A549 (cell line): ENCODE data around the gene MSL2.

Experiments used
- RAD21 ChIP-seq, 2 experiments: fragments of >200 bp in 1 of 2; sonication (Bioruptor Twin) in 1 of 2; formaldehyde crosslinking in 1 of 2; IDR thresholded peaks in 1 of 2; conservative IDR thresholded peaks in 1 of 2; 2 replicates in 1 of 2; 3 replicates in 1 of 2; pipeline ENCODE4 v1.6.1; 2012 to 2018; ENCODE audit warnings: inconsistent platforms in 1 of 2
- TF ChIP-seq, protein P1 (sequence below): fragments of >200 bp; sonication (Bioruptor Twin); formaldehyde crosslinking; IDR thresholded peaks from 3 replicates; pipeline ENCODE4 v1.5.1; 2016
- TF ChIP-seq, protein P2 (sequence below): fragments of 450-650 bp; IDR thresholded peaks from 2 replicates; pipeline ENCODE4 v1.6.1; 2014; ENCODE audit warnings: antibody characterized with exemption

DNA sequence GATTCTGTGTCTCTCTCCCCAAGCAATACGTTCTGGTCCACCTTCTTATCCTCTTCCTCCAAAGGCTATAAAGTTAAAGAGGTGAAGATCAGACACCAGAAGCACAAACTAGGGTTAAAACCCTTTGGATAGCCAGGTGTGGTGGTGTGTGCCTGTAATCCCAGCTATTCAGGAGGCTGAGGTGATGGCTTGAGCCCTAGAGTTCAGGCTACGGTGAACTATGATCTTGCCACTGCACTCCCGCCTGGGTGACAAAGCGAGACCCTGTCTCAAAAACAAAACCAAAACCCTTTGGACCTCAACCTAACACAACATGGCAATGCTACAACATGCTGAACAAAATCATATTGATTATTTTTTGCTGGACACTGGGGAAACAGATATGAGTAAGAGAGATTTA lies 43.2 kb downstream of the MSL2 start:
- TF ChIP-seq RAD21 (conservative IDR thresholded peaks at IDR 0.05 in 1 of 2, IDR thresholded peaks at IDR 0.05 in 1 of 2) = no peak
- TF ChIP-seq, protein P1, sequence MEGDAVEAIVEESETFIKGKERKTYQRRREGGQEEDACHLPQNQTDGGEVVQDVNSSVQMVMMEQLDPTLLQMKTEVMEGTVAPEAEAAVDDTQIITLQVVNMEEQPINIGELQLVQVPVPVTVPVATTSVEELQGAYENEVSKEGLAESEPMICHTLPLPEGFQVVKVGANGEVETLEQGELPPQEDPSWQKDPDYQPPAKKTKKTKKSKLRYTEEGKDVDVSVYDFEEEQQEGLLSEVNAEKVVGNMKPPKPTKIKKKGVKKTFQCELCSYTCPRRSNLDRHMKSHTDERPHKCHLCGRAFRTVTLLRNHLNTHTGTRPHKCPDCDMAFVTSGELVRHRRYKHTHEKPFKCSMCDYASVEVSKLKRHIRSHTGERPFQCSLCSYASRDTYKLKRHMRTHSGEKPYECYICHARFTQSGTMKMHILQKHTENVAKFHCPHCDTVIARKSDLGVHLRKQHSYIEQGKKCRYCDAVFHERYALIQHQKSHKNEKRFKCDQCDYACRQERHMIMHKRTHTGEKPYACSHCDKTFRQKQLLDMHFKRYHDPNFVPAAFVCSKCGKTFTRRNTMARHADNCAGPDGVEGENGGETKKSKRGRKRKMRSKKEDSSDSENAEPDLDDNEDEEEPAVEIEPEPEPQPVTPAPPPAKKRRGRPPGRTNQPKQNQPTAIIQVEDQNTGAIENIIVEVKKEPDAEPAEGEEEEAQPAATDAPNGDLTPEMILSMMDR = no peak
- TF ChIP-seq, protein P2, sequence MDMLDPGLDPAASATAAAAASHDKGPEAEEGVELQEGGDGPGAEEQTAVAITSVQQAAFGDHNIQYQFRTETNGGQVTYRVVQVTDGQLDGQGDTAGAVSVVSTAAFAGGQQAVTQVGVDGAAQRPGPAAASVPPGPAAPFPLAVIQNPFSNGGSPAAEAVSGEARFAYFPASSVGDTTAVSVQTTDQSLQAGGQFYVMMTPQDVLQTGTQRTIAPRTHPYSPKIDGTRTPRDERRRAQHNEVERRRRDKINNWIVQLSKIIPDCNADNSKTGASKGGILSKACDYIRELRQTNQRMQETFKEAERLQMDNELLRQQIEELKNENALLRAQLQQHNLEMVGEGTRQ = no peak
